K562 (cell line): Measurements from ENCODE around the gene ASB6.

Experiments used
- ADNP ChIP-seq: fragments of 200-800 bp; sonication (Bioruptor generic); IDR thresholded peaks from 2 replicates; pipeline ENCODE4 v1.6.1; 2016; ENCODE audit warnings: missing genetic modification characterization, missing compliant biosample characterization
- HOMEZ ChIP-seq: fragments of 250-450 bp; sonication (Bioruptor Pico); IDR thresholded peaks from 2 replicates; pipeline ENCODE4 v1.4.0; 2020; ENCODE audit warnings: mild to moderate bottlenecking, moderate library complexity
- KAT2B ChIP-seq: IDR thresholded peaks from one replicate; pipeline ENCODE4 v1.6.1; 2012; ENCODE audit warnings: low read depth, mild to moderate bottlenecking, control low read depth, inconsistent platforms, low read length, moderate library complexity
- SAP30 ChIP-seq: fragments of 200-600 bp; sonication (generic); IDR thresholded peaks from 2 replicates; pipeline ENCODE4 v1.6.1; 2012; ENCODE audit warnings: borderline replicate concordance, low read depth, mild to moderate bottlenecking, moderate library complexity, low read length, control low read depth, inconsistent platforms; ENCODE audit not compliant: insufficient read depth, poor library complexity, severe bottlenecking
- TF ChIP-seq, protein P1 (sequence below), 3 experiments: IDR thresholded peaks in 2 of 3; conservative IDR thresholded peaks in 1 of 3; 2 replicates each; pipeline ENCODE4 v1.5.1; 2011 to 2012; ENCODE audit warnings: low read length in 3 of 3, mild to moderate bottlenecking in 3 of 3, control low read depth in 2 of 3, improper control_type of control experiment in 1 of 3, inconsistent platforms in 1 of 3, low read depth in 1 of 3, mixed read lengths in 1 of 3, moderate library complexity in 1 of 3; ENCODE audit not compliant: insufficient read depth in 2 of 3

GRCh38 chr9:129685933-129686259 lies 43.9 kb upstream of the ASB6 start:
- TF ChIP-seq, protein P1, sequence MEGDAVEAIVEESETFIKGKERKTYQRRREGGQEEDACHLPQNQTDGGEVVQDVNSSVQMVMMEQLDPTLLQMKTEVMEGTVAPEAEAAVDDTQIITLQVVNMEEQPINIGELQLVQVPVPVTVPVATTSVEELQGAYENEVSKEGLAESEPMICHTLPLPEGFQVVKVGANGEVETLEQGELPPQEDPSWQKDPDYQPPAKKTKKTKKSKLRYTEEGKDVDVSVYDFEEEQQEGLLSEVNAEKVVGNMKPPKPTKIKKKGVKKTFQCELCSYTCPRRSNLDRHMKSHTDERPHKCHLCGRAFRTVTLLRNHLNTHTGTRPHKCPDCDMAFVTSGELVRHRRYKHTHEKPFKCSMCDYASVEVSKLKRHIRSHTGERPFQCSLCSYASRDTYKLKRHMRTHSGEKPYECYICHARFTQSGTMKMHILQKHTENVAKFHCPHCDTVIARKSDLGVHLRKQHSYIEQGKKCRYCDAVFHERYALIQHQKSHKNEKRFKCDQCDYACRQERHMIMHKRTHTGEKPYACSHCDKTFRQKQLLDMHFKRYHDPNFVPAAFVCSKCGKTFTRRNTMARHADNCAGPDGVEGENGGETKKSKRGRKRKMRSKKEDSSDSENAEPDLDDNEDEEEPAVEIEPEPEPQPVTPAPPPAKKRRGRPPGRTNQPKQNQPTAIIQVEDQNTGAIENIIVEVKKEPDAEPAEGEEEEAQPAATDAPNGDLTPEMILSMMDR (IDR thresholded peaks at IDR 0.05 in 2 of 3, conservative IDR thresholded peaks at IDR 0.05 in 1 of 3; ENCODE audit: insufficient read depth in 2 of 3, low read depth in 1 of 3, low read length in 3 of 3): no peak
- TF ChIP-seq SAP30 (no peak), KAT2B (no peak), HOMEZ (CRISPR knock-in tag) (no peak), ADNP (tag) (no peak)
